ENCODE results near the gene ESPN. TPM values are rescaled to one million over a fixed set of nuclear protein-coding genes. Genes with fewer than 3 reads are reported as not detected.

The ESPN gene
- total and polyA plus RNA-seq, 10 donors = 0.26 to 6.0 (median 0.54) TPM; not detected in 1

GRCh38 chr1:6447016-6447817 lies 22.6 kb downstream of the ESPN start:
- H3K27me3 ChIP-seq (replicated peaks in 1 of 7) = peaks cover 3 to 98% (median 65%) of the 10 kb centered on the region in 7 donors

GRCh38 chr1:6447818-6448748 lies 23.5 kb downstream of the ESPN start:
- H3K4me3 ChIP-seq = peak overlapping the region in 5 of 8 donors; percentile 12 to 64 (median 22)

More at GRCh38 chr1:6447016-6447817, 22.6 kb downstream of the ESPN start:
- no peak for TF ChIP-seq CTCF (IDR thresholded peaks at IDR 0.05 in 8 of 11, conservative IDR thresholded peaks at IDR 0.05 in 3 of 11)
- no peak for TF ChIP-seq POLR2A (IDR thresholded peaks at IDR 0.05)
- TF ChIP-seq POLR2AphosphoS5 (IDR thresholded peaks at IDR 0.05) = no peak
- intact Hi-C loops (cut with DNase I; ENCODE audit: low total_unique reads) = no loop called here
- Histone ChIP-seq H3K36me3 (no peaks in the 10 kb centered on the region), H3K9me3 (no peaks in the 10 kb centered on the region), H3K27ac (no peak overlapping the region), H3K4me1 (peaks cover 9 to 33% (median 24%) of the 10 kb centered on the region in 6 donors), H3K4me3 (peak overlapping the region in 6 of 8 donors; percentile 12 to 64 (median 22))
- DNase-seq = no peak
- 3 to 10% (median 3%) methylated on average over 20 to 67 of the region's 67 CpGs for WGBS, 5 donors

GRCh38 chr1:6448749-6449631 lies 24.4 kb downstream of the ESPN start:
- no peak for DNase-seq
- Histone ChIP-seq H3K27ac (no peak overlapping the region), H3K27me3 (replicated peaks in 1 of 7) (peaks cover 3 to 100% (median 75%) of the 10 kb centered on the region in 7 donors), H3K4me3 (peak overlapping the region in 3 of 8 donors; percentile 4 to 64 (median 27)), H3K4me1 (peaks cover 9 to 36% (median 25%) of the 10 kb centered on the region in 6 donors), H3K36me3 (no peaks in the 10 kb centered on the region), H3K9me3 (no peaks in the 10 kb centered on the region)
- 2 to 8% (median 6%) methylated on average over 16 to 60 of the region's 66 CpGs for WGBS, 5 donors
- TF ChIP-seq POLR2AphosphoS5 (IDR thresholded peaks at IDR 0.05) (no peak), CTCF (IDR thresholded peaks at IDR 0.05 in 8 of 11, conservative IDR thresholded peaks at IDR 0.05 in 3 of 11) (no peak), POLR2A (IDR thresholded peaks at IDR 0.05) (no peak)
- intact Hi-C loops (cut with DNase I; ENCODE audit: low total_unique reads) = no loop called here

More at GRCh38 chr1:6447818-6448748, 23.5 kb downstream of the ESPN start:
- no peak for TF ChIP-seq POLR2AphosphoS5 (IDR thresholded peaks at IDR 0.05)
- no peak for TF ChIP-seq CTCF (IDR thresholded peaks at IDR 0.05 in 8 of 11, conservative IDR thresholded peaks at IDR 0.05 in 3 of 11)
- TF ChIP-seq POLR2A (IDR thresholded peaks at IDR 0.05) = no peak
- 2 to 5% (median 3%) methylated on average over 17 to 68 of the region's 68 CpGs for WGBS, 5 donors
- intact Hi-C loops (cut with DNase I; ENCODE audit: low total_unique reads) = no loop called here
- no peak overlapping the region for H3K27ac ChIP-seq
- no peaks in the 10 kb centered on the region for H3K36me3 ChIP-seq
- no peak for DNase-seq
- H3K27me3 ChIP-seq (replicated peaks in 1 of 7) = peaks cover 3 to 98% (median 69%) of the 10 kb centered on the region in 7 donors
- H3K9me3 ChIP-seq = no peaks in the 10 kb centered on the region
- H3K4me1 ChIP-seq = peaks cover 9 to 33% (median 24%) of the 10 kb centered on the region in 6 donors

Measured in spleen (tissue), 11 donors.